ENCODE results near the gene GAB1. TPM values are rescaled to one million over a fixed set of nuclear protein-coding genes. Genes with fewer than 3 reads are reported as not detected.
A peak's percentile ranks its signal among the peaks of the same experiment; 100 is the strongest.

GAB1 gene
- total and polyA plus RNA-seq, 4 experiments from 2014 or later, result 0.26 to 0.78 TPM; not detected in 2

- CTCF ChIA-PET (ENCODE audit: partially characterized antibody), result interaction anchor here (0.9 to 1.9 kb wide), 4 partner anchors 9 to 36 kb away, joined by 3 to 7 read pairs (median 5); no protein-coding TSS in a partner anchor
- Histone ChIP-seq H3K9me3 (ENCODE audit: control insufficient read depth in 1 of 2, low read length in 2 of 2) (no peaks in the 10 kb centered on the region), H3K27ac (ENCODE audit: low read depth, low read length) (no peak overlapping the region), H3K27me3 (ENCODE audit: insufficient read depth, low read length) (no peaks in the 10 kb centered on the region), H3K4me1 (ENCODE audit: insufficient read depth, low read length) (no peaks in the 10 kb centered on the region), H3K4me3 (ENCODE audit: low read length in 2 of 2) (no peak overlapping the region), H3K36me3 (ENCODE audit: insufficient read depth, low read length) (no peaks in the 10 kb centered on the region)
- peaks cover 0 to 10% (median 6%) of the 10 kb centered on the region in 4 donors for H3K4me1 Mint-ChIP-seq
- H3K9me3 Mint-ChIP-seq, result no peaks in the 10 kb centered on the region
- intact Hi-C loops (cut with micrococcal nuclease), result loop anchor here (1.0 kb wide), 2 partner anchors 114 to 1662 kb away; partner anchors contain the start of gene SMARCA5
- H3K27ac Mint-ChIP-seq, result no peak overlapping the region
- peak in 4 of 5 donors; percentile 22 to 32 (median 31) for DNase-seq
- POLR2A ChIA-PET (ENCODE audit: partially characterized antibody), result no interaction called here
- H3K4me3 Mint-ChIP-seq, result no peak overlapping the region
- H3K27me3 Mint-ChIP-seq, result peaks cover 6 to 8% of the 10 kb centered on the region in 2 donors
- H3K36me3 Mint-ChIP-seq, result no peaks in the 10 kb centered on the region
Observed at GRCh38 chr4:143399113-143399949, 62.7 kb downstream of the GAB1 start.

GRCh38 chr4:143400082-143400481 lies 63.4 kb downstream of the GAB1 start:
- CTCF ChIA-PET (ENCODE audit: partially characterized antibody), result interaction anchor here (1.0 to 1.3 kb wide), 3 partner anchors 10 to 16 kb away, joined by 3 to 4 read pairs (median 3); no protein-coding TSS in a partner anchor
- Mint-ChIP-seq H3K27me3 (peaks cover 3 to 7% of the 10 kb centered on the region in 2 donors), H3K4me1 (peaks cover under 1 to 15% (median 6%) of the 10 kb centered on the region in 4 donors), H3K9me3 (no peaks in the 10 kb centered on the region), H3K27ac (no peak overlapping the region), H3K36me3 (no peaks in the 10 kb centered on the region), H3K4me3 (no peak overlapping the region)
- POLR2A ChIA-PET (ENCODE audit: partially characterized antibody), result no interaction called here
- Histone ChIP-seq H3K27me3 (ENCODE audit: insufficient read depth, low read length) (no peaks in the 10 kb centered on the region), H3K27ac (ENCODE audit: low read depth, low read length) (no peak overlapping the region), H3K9me3 (ENCODE audit: control insufficient read depth in 1 of 2, low read length in 2 of 2) (no peaks in the 10 kb centered on the region), H3K36me3 (ENCODE audit: insufficient read depth, low read length) (no peaks in the 10 kb centered on the region), H3K4me1 (ENCODE audit: insufficient read depth, low read length) (no peaks in the 10 kb centered on the region), H3K4me3 (ENCODE audit: low read length in 2 of 2) (no peak overlapping the region)
- no peak for DNase-seq
- intact Hi-C loops (cut with micrococcal nuclease), result no loop called here

DNA sequence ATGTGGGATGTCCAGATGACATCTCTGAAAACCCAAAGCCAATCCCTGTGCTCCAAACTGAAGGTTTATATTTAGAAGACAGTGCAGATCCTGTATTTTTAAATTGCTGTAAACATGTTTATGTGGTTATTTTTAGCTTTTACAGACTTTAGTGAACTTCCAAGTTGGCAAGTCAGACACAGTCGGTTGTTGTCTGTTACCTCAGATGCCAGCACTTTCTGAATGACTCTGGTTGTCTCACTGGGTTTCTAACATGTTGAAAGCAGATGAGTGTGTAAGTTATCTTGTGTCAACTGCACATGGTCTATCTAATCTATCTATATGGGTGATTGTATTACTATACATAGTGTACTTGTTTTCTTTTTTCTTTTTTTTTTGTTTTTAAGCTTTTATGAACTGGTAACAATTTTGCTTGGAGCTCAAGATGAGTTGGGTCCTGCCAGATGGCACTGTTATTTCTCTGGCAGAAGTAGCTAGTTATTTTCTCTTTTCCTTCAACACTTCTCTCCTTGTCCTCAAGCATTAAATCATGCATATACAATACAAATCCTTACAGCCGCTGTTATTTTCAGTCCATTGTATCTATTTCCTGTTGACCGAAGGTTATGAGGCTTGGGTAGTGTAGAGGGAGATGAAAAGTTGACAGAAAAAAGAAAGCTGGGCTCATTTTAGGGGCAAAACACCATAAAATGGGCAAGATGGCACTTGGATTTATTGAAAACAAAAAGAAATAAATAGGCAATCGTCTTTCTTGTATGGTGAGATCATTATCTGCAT lies 66.3 kb downstream of the GAB1 start:
- H3K27me3 ChIP-seq (ENCODE audit: insufficient read depth, low read length), result no peaks in the 10 kb centered on the region
- Mint-ChIP-seq H3K27ac (no peak overlapping the region), H3K4me1 (peaks cover 11 to 20% (median 17%) of the 10 kb centered on the region in 4 donors), H3K27me3 (peaks cover 0 to 1% of the 10 kb centered on the region in 2 donors), H3K4me3 (peak overlapping the region in 7 of 8 donors; percentile 0 to 61 (median 22)), H3K9me3 (no peaks in the 10 kb centered on the region), H3K36me3 (no peaks in the 10 kb centered on the region)
- no peaks in the 10 kb centered on the region for H3K36me3 ChIP-seq (ENCODE audit: insufficient read depth, low read length)
- no peak overlapping the region for H3K4me3 ChIP-seq (ENCODE audit: low read length in 2 of 2)
- no peaks in the 10 kb centered on the region for H3K4me1 ChIP-seq (ENCODE audit: insufficient read depth, low read length)
- H3K9me3 ChIP-seq (ENCODE audit: control insufficient read depth in 1 of 2, low read length in 2 of 2), result no peaks in the 10 kb centered on the region
- ChIA-PET POLR2A (ENCODE audit: partially characterized antibody) (no interaction called here), CTCF (ENCODE audit: partially characterized antibody) (interaction anchor here (1.3 kb wide), 1 partner anchor 8 kb away, joined by 3 read pairs; no protein-coding TSS in a partner anchor)
- intact Hi-C loops (cut with micrococcal nuclease), result no loop called here
- DNase-seq, result no peak
- H3K27ac ChIP-seq (ENCODE audit: low read depth, low read length), result no peak overlapping the region

GRCh38 chr4:143403553-143403820 lies 66.8 kb downstream of the GAB1 start:
- peak overlapping the region; percentile 0 to 61 (median 22) for H3K4me3 Mint-ChIP-seq

DNA sequence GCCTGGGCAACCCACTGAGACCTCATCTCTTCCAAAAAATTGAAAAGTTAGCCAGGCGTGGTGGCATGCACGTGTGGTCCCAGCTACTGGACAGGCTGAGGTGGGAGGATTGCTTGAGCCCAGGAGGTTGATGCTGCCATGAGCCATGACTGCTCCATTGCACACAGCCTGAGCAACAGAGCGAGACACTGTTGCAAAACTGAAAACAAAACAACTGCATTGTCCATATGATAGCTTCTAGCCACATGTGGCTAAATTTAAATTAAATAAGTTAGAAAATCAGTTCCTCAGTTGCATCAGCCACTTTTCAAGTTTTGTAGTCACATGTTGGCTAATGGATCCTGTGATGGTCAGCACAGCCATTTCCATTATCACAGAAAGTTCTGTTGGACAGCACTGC lies 67.9 kb downstream of the GAB1 start:
- H3K4me1 ChIP-seq (ENCODE audit: insufficient read depth, low read length), result no peaks in the 10 kb centered on the region
- intact Hi-C loops (cut with micrococcal nuclease), result no loop called here
- H3K27me3 Mint-ChIP-seq, result peaks cover 3 to 8% of the 10 kb centered on the region in 2 donors
- ChIA-PET CTCF (ENCODE audit: partially characterized antibody) (no interaction called here), POLR2A (ENCODE audit: partially characterized antibody) (no interaction called here)
- no peak overlapping the region for H3K27ac ChIP-seq (ENCODE audit: low read depth, low read length)
- peak overlapping the region in 1 of 8 donors; percentile 70 for H3K4me3 Mint-ChIP-seq
- no peak for DNase-seq
- no peaks in the 10 kb centered on the region for H3K36me3 ChIP-seq (ENCODE audit: insufficient read depth, low read length)
- H3K9me3 Mint-ChIP-seq, result peaks cover 0 to 2% (median 0%) of the 10 kb centered on the region in 8 donors
- H3K27me3 ChIP-seq (ENCODE audit: insufficient read depth, low read length), result no peaks in the 10 kb centered on the region
- no peaks in the 10 kb centered on the region for H3K9me3 ChIP-seq (ENCODE audit: control insufficient read depth in 1 of 2, low read length in 2 of 2)
- H3K4me3 ChIP-seq (ENCODE audit: low read length in 2 of 2), result no peak overlapping the region
- no peaks in the 10 kb centered on the region for H3K36me3 Mint-ChIP-seq
- H3K4me1 Mint-ChIP-seq, result peaks cover 11 to 20% (median 15%) of the 10 kb centered on the region in 4 donors
- no peak overlapping the region for H3K27ac Mint-ChIP-seq

More at GRCh38 chr4:143403553-143403820, 66.8 kb downstream of the GAB1 start:
- peaks cover 11 to 20% (median 17%) of the 10 kb centered on the region in 4 donors for H3K4me1 Mint-ChIP-seq
- H3K27me3 ChIP-seq (ENCODE audit: insufficient read depth, low read length), result no peaks in the 10 kb centered on the region
- H3K27ac Mint-ChIP-seq, result no peak overlapping the region
- H3K4me3 ChIP-seq (ENCODE audit: low read length in 2 of 2), result no peak overlapping the region
- H3K36me3 Mint-ChIP-seq, result no peaks in the 10 kb centered on the region
- no peak for DNase-seq
- no peaks in the 10 kb centered on the region for H3K9me3 Mint-ChIP-seq
- peaks cover 0 to 1% of the 10 kb centered on the region in 2 donors for H3K27me3 Mint-ChIP-seq
- no peaks in the 10 kb centered on the region for H3K4me1 ChIP-seq (ENCODE audit: insufficient read depth, low read length)
- no peaks in the 10 kb centered on the region for H3K36me3 ChIP-seq (ENCODE audit: insufficient read depth, low read length)
- H3K27ac ChIP-seq (ENCODE audit: low read depth, low read length), result no peak overlapping the region
- ChIA-PET POLR2A (ENCODE audit: partially characterized antibody) (no interaction called here), CTCF (ENCODE audit: partially characterized antibody) (no interaction called here)
- intact Hi-C loops (cut with micrococcal nuclease), result no loop called here
- no peaks in the 10 kb centered on the region for H3K9me3 ChIP-seq (ENCODE audit: control insufficient read depth in 1 of 2, low read length in 2 of 2)

- DNase-seq, result no peak
- Mint-ChIP-seq H3K9me3 (peaks cover 0 to 2% (median 0%) of the 10 kb centered on the region in 8 donors), H3K27ac (no peak overlapping the region), H3K4me3 (peak overlapping the region in 6 of 8 donors; percentile 4 to 79 (median 54)), H3K4me1 (peaks cover 11 to 20% (median 15%) of the 10 kb centered on the region in 4 donors), H3K27me3 (peaks cover 4 to 10% of the 10 kb centered on the region in 2 donors), H3K36me3 (no peaks in the 10 kb centered on the region)
- Histone ChIP-seq H3K36me3 (ENCODE audit: insufficient read depth, low read length) (no peaks in the 10 kb centered on the region), H3K27ac (ENCODE audit: low read depth, low read length) (no peak overlapping the region), H3K4me3 (ENCODE audit: low read length in 2 of 2) (no peak overlapping the region), H3K4me1 (ENCODE audit: insufficient read depth, low read length) (no peaks in the 10 kb centered on the region), H3K9me3 (ENCODE audit: control insufficient read depth in 1 of 2, low read length in 2 of 2) (no peaks in the 10 kb centered on the region), H3K27me3 (ENCODE audit: insufficient read depth, low read length) (no peaks in the 10 kb centered on the region)
- ChIA-PET POLR2A (ENCODE audit: partially characterized antibody) (no interaction called here), CTCF (ENCODE audit: partially characterized antibody) (no interaction called here)
- intact Hi-C loops (cut with micrococcal nuclease), result no loop called here
Observed at GRCh38 chr4:143405075-143405730, 68.5 kb downstream of the GAB1 start.

DNA sequence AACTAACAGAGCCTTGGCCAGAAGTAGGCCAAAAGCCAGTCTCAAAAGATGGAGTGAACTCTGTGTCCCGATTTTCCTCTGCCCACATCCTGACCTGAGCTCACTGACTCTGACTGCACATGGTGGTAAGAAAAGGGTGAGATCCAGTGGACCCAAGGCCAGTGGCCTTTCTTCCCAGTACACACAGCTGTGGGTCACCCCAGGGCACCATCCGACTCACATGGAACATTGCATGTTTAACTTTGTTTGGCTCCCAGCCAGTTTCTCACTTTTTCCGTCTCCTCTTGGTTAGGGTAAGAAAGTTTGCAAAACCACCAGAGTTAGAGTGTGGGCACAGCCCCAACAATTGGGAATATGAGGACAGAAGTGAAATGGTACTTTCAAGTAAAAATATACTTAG lies 69.8 kb downstream of the GAB1 start:
- DNase-seq, result no peak
- intact Hi-C loops (cut with micrococcal nuclease), result no loop called here
- Mint-ChIP-seq H3K4me3 (no peak overlapping the region), H3K27ac (no peak overlapping the region), H3K9me3 (peaks cover 0 to 2% (median 0%) of the 10 kb centered on the region in 8 donors), H3K27me3 (peaks cover 8 to 10% of the 10 kb centered on the region in 2 donors), H3K36me3 (no peaks in the 10 kb centered on the region), H3K4me1 (peaks cover 11 to 20% (median 15%) of the 10 kb centered on the region in 4 donors)
- H3K4me3 ChIP-seq (ENCODE audit: low read length in 2 of 2), result no peak overlapping the region
- H3K27ac ChIP-seq (ENCODE audit: low read depth, low read length), result no peak overlapping the region
- no peaks in the 10 kb centered on the region for H3K27me3 ChIP-seq (ENCODE audit: insufficient read depth, low read length)
- no peaks in the 10 kb centered on the region for H3K4me1 ChIP-seq (ENCODE audit: insufficient read depth, low read length)
- no peaks in the 10 kb centered on the region for H3K36me3 ChIP-seq (ENCODE audit: insufficient read depth, low read length)
- POLR2A ChIA-PET (ENCODE audit: partially characterized antibody), result no interaction called here
- CTCF ChIA-PET (ENCODE audit: partially characterized antibody), result no interaction called here
- no peaks in the 10 kb centered on the region for H3K9me3 ChIP-seq (ENCODE audit: control insufficient read depth in 1 of 2, low read length in 2 of 2)
